ENCODE results near the gene PDGFRB.

PDGFRB gene

DNA sequence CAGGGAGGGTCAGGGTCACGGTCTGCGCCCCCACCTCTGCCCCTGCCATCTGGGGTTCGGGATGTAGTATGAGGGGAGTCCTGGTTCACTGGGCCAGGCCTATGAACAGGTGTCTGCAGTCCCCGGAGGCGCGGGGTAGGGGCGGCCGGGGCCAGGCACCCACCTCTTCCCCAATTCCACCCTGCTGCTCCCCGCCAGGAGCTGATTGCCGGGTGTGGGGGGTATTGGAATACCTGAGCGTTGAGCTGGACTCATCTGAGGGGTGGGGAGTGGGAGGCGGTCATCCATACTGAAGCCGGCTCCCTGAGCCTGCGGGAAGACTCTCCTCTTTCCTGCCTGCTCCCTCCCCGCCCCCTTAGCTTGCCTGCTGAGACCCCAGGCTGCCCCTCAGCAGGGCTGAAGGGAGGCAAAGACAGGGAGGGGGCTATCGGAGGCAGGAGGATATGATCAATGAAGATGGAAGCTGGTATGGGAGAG is 34.9 kb upstream of the PDGFRB start:
- H3K9ac ChIP-seq (ENCODE audit: low read depth in 1 of 2, low read length in 2 of 2): no peak overlapping the region

DNA sequence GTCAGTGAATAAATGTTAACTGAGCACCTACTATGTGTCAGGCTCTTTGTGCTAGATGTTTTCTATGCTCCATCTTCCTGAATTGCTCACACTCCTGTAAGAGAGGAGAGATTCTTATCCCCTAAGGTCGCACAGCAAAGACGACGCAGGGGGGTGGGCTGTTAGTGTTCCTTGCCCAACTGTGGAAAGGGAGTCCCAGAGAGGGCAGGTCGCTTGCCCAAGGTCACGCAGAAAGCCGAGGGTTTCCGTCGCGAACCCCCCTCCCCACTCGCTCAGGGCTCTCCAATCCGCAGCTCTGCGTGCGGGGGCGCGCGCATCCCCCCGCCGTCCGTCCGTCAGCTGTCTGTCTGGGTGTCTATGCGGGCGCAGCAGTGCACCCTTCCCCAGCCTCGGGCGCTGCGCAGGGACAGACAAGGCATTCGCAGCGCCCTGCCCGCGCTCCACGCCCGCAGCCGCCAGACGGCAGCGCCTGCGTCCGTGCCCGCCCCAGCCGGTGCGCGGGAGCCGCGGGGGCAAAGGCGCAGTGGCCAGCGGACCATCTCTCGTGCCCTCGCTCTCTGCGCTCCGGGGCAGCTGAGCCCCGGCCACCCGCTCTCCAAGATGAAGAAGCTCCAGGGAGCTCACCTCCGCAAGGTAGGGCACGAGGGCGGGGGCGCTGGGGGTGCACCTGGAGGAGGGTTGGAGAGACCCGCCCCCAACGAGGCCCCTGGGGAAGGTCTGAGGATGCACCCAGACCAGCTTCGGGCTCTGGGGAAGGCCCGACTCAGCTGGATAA is 34.3 kb upstream of the PDGFRB start, which contains the start of gene SLC6A7:
TSS of gene SLC6A7 (plus strand) at position 335 of the 775 bp plus-strand sequence. CDS start at position 601, 266 bp downstream.
- H3K27ac ChIP-seq (ENCODE audit: low read depth, low read length): no peak within 1 kb of the TSS

More for the DNA sequence above, 34.9 kb upstream of the PDGFRB start:
- no peaks in the 10 kb centered on the region for H3K9me3 ChIP-seq (ENCODE audit: control insufficient read depth in 1 of 2, low read length in 2 of 2)
- peaks cover 36 to 37% of the 10 kb centered on the region in 2 donors for H3K4me1 ChIP-seq (ENCODE audit: control insufficient read depth in 1 of 2, insufficient read depth in 2 of 2, low read length in 2 of 2)
- no peak overlapping the region for H3K4me3 ChIP-seq (ENCODE audit: low read depth in 1 of 2, low read length in 2 of 2)
- H3K27ac ChIP-seq (ENCODE audit: low read depth, low read length): no peak overlapping the region
- no peaks in the 10 kb centered on the region for H3K36me3 ChIP-seq (ENCODE audit: control insufficient read depth in 1 of 2, insufficient read depth in 2 of 2, low read length in 2 of 2)
- no peaks in the 10 kb centered on the region for H3K27me3 ChIP-seq (ENCODE audit: control insufficient read depth in 1 of 2, insufficient read depth in 2 of 2, low read length in 2 of 2)

DNA sequence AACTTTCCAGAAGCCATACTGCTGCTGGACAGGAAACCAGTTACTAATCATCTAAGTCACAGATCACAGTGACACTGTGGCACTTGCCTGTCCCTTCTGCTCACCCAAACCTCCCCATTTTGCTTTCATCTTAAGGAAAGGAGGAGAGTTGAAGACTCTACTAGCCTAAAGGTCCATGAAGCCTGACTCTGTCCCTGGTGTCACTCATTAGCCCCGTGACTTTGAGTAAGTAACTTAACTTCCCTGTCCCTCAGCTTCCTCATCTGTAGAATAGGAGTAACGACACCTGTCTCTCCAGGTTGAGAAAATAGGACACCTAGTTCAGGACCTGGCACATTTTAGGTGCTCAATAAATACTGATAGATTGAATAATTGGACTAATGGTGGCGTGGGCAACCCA is 33.7 kb upstream of the PDGFRB start:
- no peaks in the 10 kb centered on the region for H3K9me3 ChIP-seq (ENCODE audit: control insufficient read depth in 1 of 2, low read length in 2 of 2)
- H3K27ac ChIP-seq (ENCODE audit: low read depth, low read length): no peak overlapping the region
- peaks cover 47 to 50% of the 10 kb centered on the region in 2 donors for H3K4me1 ChIP-seq (ENCODE audit: control insufficient read depth in 1 of 2, insufficient read depth in 2 of 2, low read length in 2 of 2)
- H3K4me3 ChIP-seq (ENCODE audit: low read depth in 1 of 2, low read length in 2 of 2): no peak overlapping the region
- H3K36me3 ChIP-seq (ENCODE audit: control insufficient read depth in 1 of 2, insufficient read depth in 2 of 2, low read length in 2 of 2): no peaks in the 10 kb centered on the region
- no peaks in the 10 kb centered on the region for H3K27me3 ChIP-seq (ENCODE audit: control insufficient read depth in 1 of 2, insufficient read depth in 2 of 2, low read length in 2 of 2)
- H3K9ac ChIP-seq (ENCODE audit: low read depth in 1 of 2, low read length in 2 of 2): no peak overlapping the region

More for the DNA sequence above, 34.3 kb upstream of the PDGFRB start, which contains the start of gene SLC6A7:
- H3K9me3 ChIP-seq (ENCODE audit: control insufficient read depth in 1 of 2, low read length in 2 of 2): no peaks in the 10 kb centered on the region
- no peaks in the 10 kb centered on the region for H3K36me3 ChIP-seq (ENCODE audit: control insufficient read depth in 1 of 2, insufficient read depth in 2 of 2, low read length in 2 of 2)
- H3K9ac ChIP-seq (ENCODE audit: low read depth in 1 of 2, low read length in 2 of 2): peak within 1 kb of the TSS in 1 of 2 donors; percentile 32
- peak within 1 kb of the TSS; percentile 42 to 43 for H3K4me3 ChIP-seq (ENCODE audit: low read depth in 1 of 2, low read length in 2 of 2)
- H3K4me1 ChIP-seq (ENCODE audit: control insufficient read depth in 1 of 2, insufficient read depth in 2 of 2, low read length in 2 of 2): peaks cover 41 to 44% of the 10 kb centered on the region in 2 donors
- no peaks in the 10 kb centered on the region for H3K27me3 ChIP-seq (ENCODE audit: control insufficient read depth in 1 of 2, insufficient read depth in 2 of 2, low read length in 2 of 2)

DNA sequence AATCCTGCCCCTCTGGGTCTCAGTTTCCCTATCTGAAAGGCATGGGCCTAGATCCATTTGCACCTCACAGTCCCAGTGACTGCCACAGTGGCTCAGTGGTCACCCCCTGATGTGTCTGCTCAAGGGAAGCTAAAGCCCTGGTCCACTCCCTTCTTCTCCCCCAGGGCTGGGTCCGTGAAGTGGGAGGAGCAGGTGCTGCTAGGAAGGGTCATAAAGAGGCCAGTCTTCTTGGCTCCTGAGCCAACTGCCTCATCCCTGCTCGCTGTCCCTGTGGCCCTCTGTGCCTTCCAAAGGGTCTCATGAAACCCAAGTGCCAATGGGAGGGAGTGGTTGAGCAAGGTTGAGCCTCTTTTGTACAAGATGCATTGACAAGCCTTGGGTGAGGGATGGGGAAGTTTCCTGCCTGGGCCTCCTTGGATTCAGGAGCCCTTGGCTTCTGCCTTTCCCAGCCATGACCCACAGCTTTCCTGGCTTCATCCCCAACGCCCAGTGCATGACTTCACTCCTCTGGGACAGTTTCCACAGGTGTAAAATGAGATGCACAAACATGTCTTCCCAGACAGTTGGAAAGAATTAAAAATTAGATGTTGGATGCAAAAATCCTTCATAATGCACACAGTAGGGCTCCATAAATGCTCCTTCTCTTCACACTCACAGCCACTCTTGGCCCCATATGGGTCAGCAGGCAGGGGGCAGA is 32.6 kb upstream of the PDGFRB start:
- Histone ChIP-seq H3K36me3 (ENCODE audit: control insufficient read depth in 1 of 2, insufficient read depth in 2 of 2, low read length in 2 of 2) (no peaks in the 10 kb centered on the region), H3K27ac (ENCODE audit: low read depth, low read length) (no peak overlapping the region), H3K9me3 (ENCODE audit: control insufficient read depth in 1 of 2, low read length in 2 of 2) (no peaks in the 10 kb centered on the region), H3K27me3 (ENCODE audit: control insufficient read depth in 1 of 2, insufficient read depth in 2 of 2, low read length in 2 of 2) (no peaks in the 10 kb centered on the region), H3K9ac (ENCODE audit: low read depth in 1 of 2, low read length in 2 of 2) (no peak overlapping the region), H3K4me3 (ENCODE audit: low read depth in 1 of 2, low read length in 2 of 2) (no peak overlapping the region), H3K4me1 (ENCODE audit: control insufficient read depth in 1 of 2, insufficient read depth in 2 of 2, low read length in 2 of 2) (peaks cover 56 to 60% of the 10 kb centered on the region in 2 donors)

DNA sequence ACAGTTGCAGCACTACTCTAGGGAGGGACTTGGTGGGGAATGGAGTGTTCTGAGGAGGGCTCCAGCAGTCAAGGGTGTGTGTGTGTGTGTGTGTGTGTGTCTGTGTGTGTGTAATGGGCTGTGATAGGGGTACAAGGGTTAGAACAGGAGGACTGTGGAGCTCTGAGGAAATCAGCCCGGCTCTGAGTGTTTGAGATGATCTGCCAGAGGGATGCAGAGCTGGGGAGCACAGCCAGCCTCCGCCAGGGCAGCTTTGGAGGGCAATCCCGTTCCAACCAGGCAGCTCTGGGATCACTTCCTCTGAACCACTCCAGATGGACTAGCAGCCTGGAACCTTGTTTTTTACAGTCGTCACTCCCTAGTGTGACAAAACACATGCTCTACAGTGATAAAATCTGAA is 31.3 kb upstream of the PDGFRB start:
- peak overlapping the region in 1 of 2 donors; percentile 1 for H3K9ac ChIP-seq (ENCODE audit: low read depth in 1 of 2, low read length in 2 of 2)
- H3K9me3 ChIP-seq (ENCODE audit: control insufficient read depth in 1 of 2, low read length in 2 of 2): no peaks in the 10 kb centered on the region
- peaks cover 69 to 74% of the 10 kb centered on the region in 2 donors for H3K4me1 ChIP-seq (ENCODE audit: control insufficient read depth in 1 of 2, insufficient read depth in 2 of 2, low read length in 2 of 2)
- no peaks in the 10 kb centered on the region for H3K27me3 ChIP-seq (ENCODE audit: control insufficient read depth in 1 of 2, insufficient read depth in 2 of 2, low read length in 2 of 2)
- peaks cover 4 to 5% of the 10 kb centered on the region in 2 donors for H3K36me3 ChIP-seq (ENCODE audit: control insufficient read depth in 1 of 2, insufficient read depth in 2 of 2, low read length in 2 of 2)
- no peak overlapping the region for H3K4me3 ChIP-seq (ENCODE audit: low read depth in 1 of 2, low read length in 2 of 2)
- H3K27ac ChIP-seq (ENCODE audit: low read depth, low read length): no peak overlapping the region

DNA sequence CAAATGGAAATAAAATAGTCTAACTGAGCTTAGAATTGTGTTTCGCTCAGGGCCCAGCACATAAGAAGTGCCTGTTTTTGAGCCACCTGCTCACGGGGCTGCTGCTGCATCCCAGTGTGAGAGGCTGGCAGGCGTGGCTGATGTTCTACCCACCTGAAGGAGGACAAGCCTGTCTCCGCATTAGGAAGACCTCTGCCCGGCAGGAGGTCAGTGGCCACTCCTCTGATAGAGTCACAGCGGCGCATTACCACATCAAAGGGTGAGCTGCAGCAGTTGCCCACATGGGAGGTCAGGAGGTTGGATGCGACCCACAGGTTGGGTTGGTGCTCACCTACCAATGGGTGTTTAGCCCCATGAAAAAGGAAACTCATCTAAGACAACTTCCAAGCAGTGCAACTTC is 30.5 kb upstream of the PDGFRB start:
- no peak overlapping the region for H3K4me3 ChIP-seq (ENCODE audit: low read depth in 1 of 2, low read length in 2 of 2)
- H3K27ac ChIP-seq (ENCODE audit: low read depth, low read length): no peak overlapping the region
- H3K9me3 ChIP-seq (ENCODE audit: control insufficient read depth in 1 of 2, low read length in 2 of 2): no peaks in the 10 kb centered on the region
- H3K27me3 ChIP-seq (ENCODE audit: control insufficient read depth in 1 of 2, insufficient read depth in 2 of 2, low read length in 2 of 2): no peaks in the 10 kb centered on the region
- H3K9ac ChIP-seq (ENCODE audit: low read depth in 1 of 2, low read length in 2 of 2): no peak overlapping the region
- peaks cover 77 to 80% of the 10 kb centered on the region in 2 donors for H3K4me1 ChIP-seq (ENCODE audit: control insufficient read depth in 1 of 2, insufficient read depth in 2 of 2, low read length in 2 of 2)
- H3K36me3 ChIP-seq (ENCODE audit: control insufficient read depth in 1 of 2, insufficient read depth in 2 of 2, low read length in 2 of 2): peaks cover 4 to 5% of the 10 kb centered on the region in 2 donors

DNA sequence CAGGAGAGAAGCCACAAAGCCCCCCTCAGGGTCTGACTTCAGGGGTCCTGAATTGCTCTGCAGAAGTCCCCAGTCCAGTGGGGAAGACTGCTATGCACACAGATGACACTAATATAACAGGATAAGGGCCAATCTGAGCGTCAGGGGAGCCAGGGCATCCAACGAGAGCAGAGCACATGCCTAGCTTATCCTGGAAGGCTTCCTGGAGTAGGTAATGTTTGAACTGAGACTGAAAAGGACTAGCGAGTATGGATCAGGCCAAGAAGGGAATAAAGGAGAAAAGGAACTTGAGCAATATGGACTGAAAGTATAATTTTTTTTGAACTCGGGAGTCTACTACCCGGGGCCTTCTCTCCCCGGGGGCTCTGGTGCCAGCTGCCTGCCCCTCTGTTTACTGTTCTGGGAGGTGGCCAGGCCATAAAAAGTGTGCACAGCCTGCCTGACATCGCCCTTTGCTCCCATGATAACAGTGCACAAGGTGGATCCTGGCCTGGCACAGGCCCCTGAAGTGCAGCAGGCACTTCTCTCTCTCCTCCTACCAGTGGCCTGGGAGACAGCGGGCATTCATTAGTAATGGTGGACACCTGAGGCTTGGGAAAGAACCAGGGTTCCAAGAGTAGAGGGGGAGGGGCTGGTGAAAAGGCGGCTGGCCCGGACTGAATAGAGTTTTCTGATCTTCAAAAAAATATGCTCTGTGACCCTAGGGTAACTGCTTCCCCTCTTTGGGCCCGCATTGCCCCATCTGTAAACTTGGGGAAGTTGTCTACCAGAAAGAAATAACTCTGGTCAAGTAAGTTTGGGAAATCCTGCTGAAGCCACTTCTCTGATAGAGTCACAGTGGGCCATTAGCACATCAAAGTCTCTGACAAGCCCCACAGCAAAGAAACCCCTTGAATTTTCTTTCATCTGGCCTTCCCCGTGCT is 29.6 kb upstream of the PDGFRB start:
- no peaks in the 10 kb centered on the region for H3K9me3 ChIP-seq (ENCODE audit: control insufficient read depth in 1 of 2, low read length in 2 of 2)
- H3K27me3 ChIP-seq (ENCODE audit: control insufficient read depth in 1 of 2, insufficient read depth in 2 of 2, low read length in 2 of 2): no peaks in the 10 kb centered on the region
- peaks cover 86 to 88% of the 10 kb centered on the region in 2 donors for H3K4me1 ChIP-seq (ENCODE audit: control insufficient read depth in 1 of 2, insufficient read depth in 2 of 2, low read length in 2 of 2)
- H3K4me3 ChIP-seq (ENCODE audit: low read depth in 1 of 2, low read length in 2 of 2): no peak overlapping the region
- H3K36me3 ChIP-seq (ENCODE audit: control insufficient read depth in 1 of 2, insufficient read depth in 2 of 2, low read length in 2 of 2): peaks cover 4 to 5% of the 10 kb centered on the region in 2 donors
- H3K27ac ChIP-seq (ENCODE audit: low read depth, low read length): peak overlapping the region; percentile 80
- H3K9ac ChIP-seq (ENCODE audit: low read depth in 1 of 2, low read length in 2 of 2): peak overlapping the region; percentile 10 to 54

DNA sequence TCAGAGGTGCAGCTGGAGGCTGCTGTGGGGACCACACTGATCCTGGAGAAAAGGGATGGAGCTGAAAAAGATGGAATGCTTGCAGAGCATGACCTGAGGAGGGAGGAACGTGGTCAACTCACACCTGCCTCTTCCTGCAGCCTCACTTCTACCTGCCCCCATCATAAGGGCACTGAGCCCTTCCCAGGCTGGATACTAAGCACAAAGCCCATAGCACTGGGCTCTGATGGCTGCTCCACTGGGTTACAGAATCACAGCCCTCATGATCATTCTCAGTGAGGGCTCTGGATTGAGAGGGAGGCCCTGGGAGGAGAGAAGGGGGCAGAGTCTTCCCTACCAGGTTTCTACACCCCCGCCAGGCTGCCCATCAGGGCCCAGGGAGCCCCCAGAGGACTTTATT is 28.4 kb upstream of the PDGFRB start:
- H3K4me3 ChIP-seq (ENCODE audit: low read depth in 1 of 2, low read length in 2 of 2): no peak overlapping the region
- peak overlapping the region in 1 of 2 donors; percentile 3 for H3K9ac ChIP-seq (ENCODE audit: low read depth in 1 of 2, low read length in 2 of 2)
- H3K27me3 ChIP-seq (ENCODE audit: control insufficient read depth in 1 of 2, insufficient read depth in 2 of 2, low read length in 2 of 2): no peaks in the 10 kb centered on the region
- no peak overlapping the region for H3K27ac ChIP-seq (ENCODE audit: low read depth, low read length)
- H3K36me3 ChIP-seq (ENCODE audit: control insufficient read depth in 1 of 2, insufficient read depth in 2 of 2, low read length in 2 of 2): peaks cover 5 to 10% of the 10 kb centered on the region in 2 donors
- H3K9me3 ChIP-seq (ENCODE audit: control insufficient read depth in 1 of 2, low read length in 2 of 2): no peaks in the 10 kb centered on the region
- peaks cover 89 to 92% of the 10 kb centered on the region in 2 donors for H3K4me1 ChIP-seq (ENCODE audit: control insufficient read depth in 1 of 2, insufficient read depth in 2 of 2, low read length in 2 of 2)

DNA sequence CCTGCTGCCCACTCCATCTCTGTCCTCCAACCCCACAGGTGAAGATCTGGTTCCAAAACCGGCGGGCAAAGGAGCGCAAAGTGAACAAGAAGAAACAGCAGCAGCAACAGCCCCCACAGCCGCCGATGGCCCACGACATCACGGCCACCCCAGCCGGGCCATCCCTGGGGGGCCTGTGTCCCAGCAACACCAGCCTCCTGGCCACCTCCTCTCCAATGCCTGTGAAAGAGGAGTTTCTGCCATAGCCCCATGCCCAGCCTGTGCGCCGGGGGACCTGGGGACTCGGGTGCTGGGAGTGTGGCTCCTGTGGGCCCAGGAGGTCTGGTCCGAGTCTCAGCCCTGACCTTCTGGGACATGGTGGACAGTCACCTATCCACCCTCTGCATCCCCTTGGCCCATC is 27.8 kb upstream of the PDGFRB start:
- no peaks in the 10 kb centered on the region for H3K27me3 ChIP-seq (ENCODE audit: control insufficient read depth in 1 of 2, insufficient read depth in 2 of 2, low read length in 2 of 2)
- no peak overlapping the region for H3K9ac ChIP-seq (ENCODE audit: low read depth in 1 of 2, low read length in 2 of 2)
- H3K36me3 ChIP-seq (ENCODE audit: control insufficient read depth in 1 of 2, insufficient read depth in 2 of 2, low read length in 2 of 2): peaks cover 5 to 13% of the 10 kb centered on the region in 2 donors
- no peak overlapping the region for H3K27ac ChIP-seq (ENCODE audit: low read depth, low read length)
- no peak overlapping the region for H3K4me3 ChIP-seq (ENCODE audit: low read depth in 1 of 2, low read length in 2 of 2)
- H3K9me3 ChIP-seq (ENCODE audit: control insufficient read depth in 1 of 2, low read length in 2 of 2): no peaks in the 10 kb centered on the region
- H3K4me1 ChIP-seq (ENCODE audit: control insufficient read depth in 1 of 2, insufficient read depth in 2 of 2, low read length in 2 of 2): peaks cover 93% of the 10 kb centered on the region in 2 donors
